ENCODE results near the gene ADAMTS14.

Gene ADAMTS14

DNA sequence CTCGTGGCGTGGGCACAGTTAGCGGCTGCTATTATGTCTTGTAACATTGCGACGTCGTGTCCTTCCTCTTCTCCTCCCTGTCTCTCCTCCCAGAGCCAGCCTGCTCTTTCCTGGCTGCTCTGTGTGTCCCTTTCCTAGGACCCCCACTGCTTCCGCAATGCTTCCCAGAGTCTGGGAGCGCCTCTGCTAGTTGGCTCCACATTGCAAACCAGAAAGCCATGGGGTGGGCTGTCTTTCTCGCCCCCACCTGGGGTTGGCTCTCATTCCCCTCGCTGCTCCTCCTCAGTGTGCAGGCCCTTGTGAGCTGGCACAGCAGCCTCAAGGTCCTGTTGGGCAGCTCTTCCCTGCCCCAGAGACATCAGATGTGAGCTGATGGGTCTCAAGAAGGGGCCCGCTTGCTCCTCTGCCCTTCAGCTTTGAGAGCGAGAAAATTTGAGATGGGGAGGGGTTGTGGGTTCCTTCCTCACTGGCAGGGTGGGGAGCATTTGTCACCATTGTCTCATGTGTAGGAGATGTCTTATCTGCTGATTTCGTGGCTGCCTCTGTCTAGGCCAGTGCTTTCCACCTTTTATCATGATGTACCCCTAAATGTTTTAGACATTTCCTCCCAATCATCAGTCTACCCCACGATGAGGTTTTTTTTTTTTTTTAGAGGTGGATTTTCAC is 3.3 kb downstream of the ADAMTS14 start:
- no peaks in the 10 kb centered on the region for H3F3A ChIP-seq (ENCODE audit: control insufficient read depth, insufficient read depth)
- H3K27me3 ChIP-seq (ENCODE audit: control insufficient read depth, low read length), result no peaks in the 10 kb centered on the region
- H3K4me2 ChIP-seq (ENCODE audit: low read length), result no peak overlapping the region
- no peaks in the 10 kb centered on the region for H3K9me2 ChIP-seq (replicated peaks; ENCODE audit: control insufficient read depth, low read length)
- no peaks in the 10 kb centered on the region for H3K9me3 ChIP-seq (ENCODE audit: control insufficient read depth, insufficient read depth, low read length)
- no peaks in the 10 kb centered on the region for H4K20me1 ChIP-seq (ENCODE audit: control insufficient read depth, insufficient read depth, low read depth, low read length)
- no peaks in the 10 kb centered on the region for H3K79me2 ChIP-seq (ENCODE audit: control insufficient read depth, low read length)
- no peak for TF ChIP-seq EZH2phosphoT487 (IDR thresholded peaks at IDR 0.05; ENCODE audit: borderline replicate concordance, low read length)
- TF ChIP-seq CTCF (IDR thresholded peaks at IDR 0.05; ENCODE audit: low read depth, low read length, poor library complexity, severe bottlenecking), result no peak
- H3K36me3 ChIP-seq (ENCODE audit: control insufficient read depth, low read length), result no peaks in the 10 kb centered on the region
- no peak overlapping the region for H3K27ac ChIP-seq (ENCODE audit: low read depth, low read length)
- H3K4me1 ChIP-seq (ENCODE audit: control insufficient read depth, low read length), result no peaks in the 10 kb centered on the region
- H3K4me3 ChIP-seq (ENCODE audit: low read length), result no peak overlapping the region

- Histone ChIP-seq H3K27me3 (ENCODE audit: control insufficient read depth, low read length) (no peaks in the 10 kb centered on the region), H3K4me3 (ENCODE audit: low read length) (no peak overlapping the region), H3K27ac (ENCODE audit: low read depth, low read length) (no peak overlapping the region), H3K36me3 (ENCODE audit: control insufficient read depth, low read length) (no peaks in the 10 kb centered on the region), H3K9me2 (replicated peaks; ENCODE audit: control insufficient read depth, low read length) (no peaks in the 10 kb centered on the region), H3K9me3 (ENCODE audit: control insufficient read depth, insufficient read depth, low read length) (no peaks in the 10 kb centered on the region), H3K4me1 (ENCODE audit: control insufficient read depth, low read length) (no peaks in the 10 kb centered on the region), H3K79me2 (ENCODE audit: control insufficient read depth, low read length) (no peaks in the 10 kb centered on the region), H4K20me1 (ENCODE audit: control insufficient read depth, insufficient read depth, low read depth, low read length) (no peaks in the 10 kb centered on the region), H3K4me2 (ENCODE audit: low read length) (no peak overlapping the region), H3F3A (ENCODE audit: control insufficient read depth, insufficient read depth) (no peaks in the 10 kb centered on the region)
- TF ChIP-seq EZH2phosphoT487 (IDR thresholded peaks at IDR 0.05; ENCODE audit: borderline replicate concordance, low read length), result no peak
- no peak for TF ChIP-seq CTCF (IDR thresholded peaks at IDR 0.05; ENCODE audit: low read depth, low read length, poor library complexity, severe bottlenecking)
Measured at GRCh38 chr10:70676511-70676910, 4.2 kb downstream of the ADAMTS14 start.

DNA sequence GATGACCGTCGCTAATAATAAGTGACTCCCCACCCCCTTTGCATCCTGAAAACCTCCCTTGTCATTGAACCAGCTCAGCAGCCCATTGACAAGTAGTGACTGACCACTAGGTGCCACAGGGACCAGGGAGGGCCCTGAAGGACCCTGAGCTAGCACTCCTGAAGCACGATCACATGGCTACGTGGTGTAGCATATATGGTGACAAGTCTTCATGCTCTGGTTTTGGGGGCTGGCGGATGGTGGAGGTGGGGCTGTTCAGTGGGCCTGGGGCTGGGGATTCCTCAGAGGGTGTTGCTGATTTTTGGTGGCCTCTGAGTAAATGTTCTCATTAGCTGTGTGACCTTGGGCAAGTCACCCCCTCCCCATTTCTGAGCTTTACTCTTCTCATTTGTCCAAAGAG is 4.7 kb downstream of the ADAMTS14 start:
- H3K79me2 ChIP-seq (ENCODE audit: control insufficient read depth, low read length), result no peaks in the 10 kb centered on the region
- no peak overlapping the region for H3K4me3 ChIP-seq (ENCODE audit: low read length)
- no peaks in the 10 kb centered on the region for H4K20me1 ChIP-seq (ENCODE audit: control insufficient read depth, insufficient read depth, low read depth, low read length)
- no peak overlapping the region for H3K27ac ChIP-seq (ENCODE audit: low read depth, low read length)
- H3K9me2 ChIP-seq (replicated peaks; ENCODE audit: control insufficient read depth, low read length), result no peaks in the 10 kb centered on the region
- H3K4me1 ChIP-seq (ENCODE audit: control insufficient read depth, low read length), result no peaks in the 10 kb centered on the region
- H3F3A ChIP-seq (ENCODE audit: control insufficient read depth, insufficient read depth), result no peaks in the 10 kb centered on the region
- H3K36me3 ChIP-seq (ENCODE audit: control insufficient read depth, low read length), result no peaks in the 10 kb centered on the region
- TF ChIP-seq EZH2phosphoT487 (IDR thresholded peaks at IDR 0.05; ENCODE audit: borderline replicate concordance, low read length) (no peak), CTCF (IDR thresholded peaks at IDR 0.05; ENCODE audit: low read depth, low read length, poor library complexity, severe bottlenecking) (no peak)
- no peak overlapping the region for H3K4me2 ChIP-seq (ENCODE audit: low read length)
- no peaks in the 10 kb centered on the region for H3K9me3 ChIP-seq (ENCODE audit: control insufficient read depth, insufficient read depth, low read length)
- no peaks in the 10 kb centered on the region for H3K27me3 ChIP-seq (ENCODE audit: control insufficient read depth, low read length)

Data from DOHH2 (cell line).